Measurements from ENCODE around the gene FBXO15. TPM values are rescaled to one million over a fixed set of nuclear protein-coding genes. Genes with fewer than 3 reads are reported as not detected.

The FBXO15 gene
- total and polyA plus RNA-seq, 2 of the 13 experiments (the other 11 are each of a cell fraction or from before 2014, with no cell fraction given) = 0.09 to 0.12 TPM

DNA sequence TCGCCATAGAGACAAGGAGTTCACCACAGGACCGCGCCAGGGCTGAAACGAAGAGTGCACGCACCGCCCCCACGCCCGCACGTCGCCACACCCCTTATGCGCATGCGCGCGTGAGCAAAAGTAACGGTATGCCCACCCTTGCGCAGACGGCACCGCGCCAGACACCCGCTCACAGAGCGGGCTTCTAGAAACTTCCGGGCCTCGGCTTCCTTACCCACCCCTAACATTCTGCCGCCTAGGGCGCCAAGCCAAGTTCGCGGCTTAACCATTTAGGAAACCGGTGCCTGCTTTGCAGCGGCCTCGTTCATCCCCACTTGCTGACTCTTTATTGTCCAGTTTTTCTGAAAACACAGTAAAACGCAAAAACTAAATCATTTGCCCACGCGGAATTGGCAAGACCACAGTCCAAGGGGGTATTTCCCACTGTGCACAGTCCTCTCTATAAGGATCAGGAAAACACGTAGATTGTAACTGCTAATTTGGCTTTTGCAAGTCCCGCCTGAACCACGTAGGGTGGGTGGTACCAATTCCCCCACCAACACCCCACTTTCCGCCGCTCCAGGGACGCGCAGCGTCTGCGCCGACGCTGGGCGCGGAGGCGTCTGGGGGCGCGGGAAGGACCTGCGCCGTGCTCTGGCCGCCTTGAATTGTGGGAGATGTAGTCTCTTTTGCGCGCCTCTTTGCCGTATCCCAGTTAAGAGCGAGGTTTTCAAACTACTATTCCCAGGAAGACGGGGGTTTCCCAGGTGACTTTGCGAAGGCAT, at the start of gene FBXO15, which contains the start of gene TIMM21 (continued):
- TF ChIP-seq MLX (CRISPR knock-in tag; IDR thresholded peaks at IDR 0.05) = peak; percentile 68
- no peak for TF ChIP-seq ZNF296 (CRISPR knock-in tag; conservative IDR thresholded peaks at IDR 0.05)
- TF ChIP-seq MLXIP (CRISPR knock-in tag; IDR thresholded peaks at IDR 0.05; ENCODE audit: borderline replicate concordance) = peak; percentile 86; the same call in 1 of the 2 replicates
- peak; percentile 57; the same call in 1 of the 2 replicates for TF ChIP-seq ZSCAN29 (CRISPR knock-in tag; conservative IDR thresholded peaks at IDR 0.05)
- peak; percentile 81 for TF ChIP-seq ZNF709 (CRISPR knock-in tag; IDR thresholded peaks at IDR 0.05)
- TF ChIP-seq YEATS4 (CRISPR knock-in tag; IDR thresholded peaks at IDR 0.05; ENCODE audit: borderline replicate concordance) = peak; percentile 87
- 0 out of 2 replicates have a peak, but pooled peaks have one; percentile 13 for TF ChIP-seq BHLHE40 (IDR thresholded peaks at IDR 0.05; ENCODE audit: low read length)
- peak; percentile 21; the same call in 1 of the 2 replicates for TF ChIP-seq PPARG (CRISPR knock-in tag; conservative IDR thresholded peaks at IDR 0.05)
- TF ChIP-seq, protein P1, sequence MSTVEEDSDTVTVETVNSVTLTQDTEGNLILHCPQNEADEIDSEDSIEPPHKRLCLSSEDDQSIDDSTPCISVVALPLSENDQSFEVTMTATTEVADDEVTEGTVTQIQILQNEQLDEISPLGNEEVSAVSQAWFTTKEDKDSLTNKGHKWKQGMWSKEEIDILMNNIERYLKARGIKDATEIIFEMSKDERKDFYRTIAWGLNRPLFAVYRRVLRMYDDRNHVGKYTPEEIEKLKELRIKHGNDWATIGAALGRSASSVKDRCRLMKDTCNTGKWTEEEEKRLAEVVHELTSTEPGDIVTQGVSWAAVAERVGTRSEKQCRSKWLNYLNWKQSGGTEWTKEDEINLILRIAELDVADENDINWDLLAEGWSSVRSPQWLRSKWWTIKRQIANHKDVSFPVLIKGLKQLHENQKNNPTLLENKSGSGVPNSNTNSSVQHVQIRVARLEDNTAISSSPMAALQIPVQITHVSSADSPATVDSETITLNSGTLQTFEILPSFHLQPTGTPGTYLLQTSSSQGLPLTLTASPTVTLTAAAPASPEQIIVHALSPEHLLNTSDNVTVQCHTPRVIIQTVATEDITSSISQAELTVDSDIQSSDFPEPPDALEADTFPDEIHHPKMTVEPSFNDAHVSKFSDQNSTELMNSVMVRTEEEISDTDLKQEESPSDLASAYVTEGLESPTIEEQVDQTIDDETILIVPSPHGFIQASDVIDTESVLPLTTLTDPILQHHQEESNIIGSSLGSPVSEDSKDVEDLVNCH (CRISPR knock-in tag; IDR thresholded peaks at IDR 0.05) = peak; percentile 45; the same call in 1 of the 2 replicates
- 0 out of 2 replicates have a peak, but pooled peaks have one; percentile 69 for TF ChIP-seq MYNN (CRISPR knock-in tag; IDR thresholded peaks at IDR 0.05; ENCODE audit: low read depth)
- TF ChIP-seq ZNF761 (CRISPR knock-in tag; conservative IDR thresholded peaks at IDR 0.05) = peak; percentile 86; the same call in 1 of the 2 replicates
- peak; percentile 64 for TF ChIP-seq GZF1 (CRISPR knock-in tag; IDR thresholded peaks at IDR 0.05)
- no peak for TF ChIP-seq MIER3 (CRISPR knock-in tag; IDR thresholded peaks at IDR 0.05; ENCODE audit: borderline replicate concordance)
- peak; percentile 77; the same call in 1 of the 2 replicates for TF ChIP-seq ZFP91 (CRISPR knock-in tag; IDR thresholded peaks at IDR 0.05; ENCODE audit: borderline replicate concordance)
- peak; percentile 99 for TF ChIP-seq KDM5B (CRISPR knock-in tag; IDR thresholded peaks at IDR 0.05; ENCODE audit: borderline replicate concordance)
- TF ChIP-seq MTA3 (CRISPR knock-in tag; IDR thresholded peaks at IDR 0.05) = no peak
- TF ChIP-seq ZNF562 (CRISPR knock-in tag; IDR thresholded peaks at IDR 0.05; ENCODE audit: borderline replicate concordance) = no peak
- TF ChIP-seq MXD4 (CRISPR knock-in tag; IDR thresholded peaks at IDR 0.05) = peak; percentile 84
- TF ChIP-seq, protein P2, sequence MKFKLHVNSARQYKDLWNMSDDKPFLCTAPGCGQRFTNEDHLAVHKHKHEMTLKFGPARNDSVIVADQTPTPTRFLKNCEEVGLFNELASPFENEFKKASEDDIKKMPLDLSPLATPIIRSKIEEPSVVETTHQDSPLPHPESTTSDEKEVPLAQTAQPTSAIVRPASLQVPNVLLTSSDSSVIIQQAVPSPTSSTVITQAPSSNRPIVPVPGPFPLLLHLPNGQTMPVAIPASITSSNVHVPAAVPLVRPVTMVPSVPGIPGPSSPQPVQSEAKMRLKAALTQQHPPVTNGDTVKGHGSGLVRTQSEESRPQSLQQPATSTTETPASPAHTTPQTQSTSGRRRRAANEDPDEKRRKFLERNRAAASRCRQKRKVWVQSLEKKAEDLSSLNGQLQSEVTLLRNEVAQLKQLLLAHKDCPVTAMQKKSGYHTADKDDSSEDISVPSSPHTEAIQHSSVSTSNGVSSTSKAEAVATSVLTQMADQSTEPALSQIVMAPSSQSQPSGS (CRISPR knock-in tag; IDR thresholded peaks at IDR 0.05) = peak; percentile 33; the same call in 1 of the 2 replicates
- TF ChIP-seq ZSCAN20 (CRISPR knock-in tag; IDR thresholded peaks at IDR 0.05; ENCODE audit: borderline replicate concordance) = peak; percentile 96
